B cell (primary cell): Measurements from ENCODE around the gene VAC14. TPM values are rescaled to one million over a fixed set of nuclear protein-coding genes. Genes with fewer than 3 reads are reported as not detected.

Experiments used
- ATAC-seq: fragments of 200-7000 bp; cut with Tn5 transposase; one replicate; pipeline ENCODE4 v1.10.0; 2021; ENCODE audit warnings: low read depth, mild to moderate bottlenecking, moderate number of reproducible peaks, moderate library complexity
- CTCF ChIA-PET: fragments of 350-600 bp; sonication (Branson Sonifier 250); formaldehyde crosslinking; loops from one replicate; lab custom pipeline; 2021; ENCODE audit warnings: antibody characterized with exemption, inconsistent platforms; lab: Charles Lee
- POLR2A ChIA-PET: fragments of 350-600 bp; sonication (Branson Sonifier 250); formaldehyde crosslinking; loops from one replicate; lab custom pipeline; 2021; ENCODE audit warnings: antibody characterized with exemption; lab: Charles Lee
- DNase-seq: peaks from one replicate; pipeline ENCODE4 v3.0.0; 2013
- H2AFZ ChIP-seq: 2 replicates; pipeline ENCODE4 v1.6.1; 2012; ENCODE audit warnings: mild to moderate bottlenecking, low read depth, low read length; ENCODE audit not compliant: insufficient read depth, poor library complexity, severe bottlenecking
- H3K27ac ChIP-seq, 2 donors: 1 replicate in 1 of 2; 2 replicates in 1 of 2; pipeline ENCODE4 v1.5.1; 2012 to 2013; ENCODE audit warnings: low read length in 2 of 2, mild to moderate bottlenecking in 2 of 2, moderate library complexity in 1 of 2
- H3K27me3 ChIP-seq, 4 experiments: fragments of 200-600 bp in 1 of 4; sonication (generic) in 1 of 4; replicated peaks in 1 of 4; 1 replicate in 2 of 4; 2 replicates in 2 of 4; pipeline versions ENCODE4 v1.6.1 to v1.7.0; 2013 to 2016; ENCODE audit warnings: low read length in 3 of 4, mild to moderate bottlenecking in 2 of 4, mixed read lengths in 1 of 4, moderate library complexity in 1 of 4; ENCODE audit not compliant: insufficient read depth in 4 of 4, control insufficient read depth in 3 of 4; ENCODE audit errors: control extremely low read depth in 1 of 4
- H3K36me3 ChIP-seq, 2 experiments: replicated peaks in 1 of 2; 1 replicate in 1 of 2; 2 replicates in 1 of 2; pipeline versions ENCODE4 v1.6.1 to v1.7.1; 2013; ENCODE audit warnings: low read length in 1 of 2; ENCODE audit not compliant: insufficient read depth in 2 of 2, control insufficient read depth in 1 of 2; ENCODE audit errors: control extremely low read depth in 1 of 2, extremely low read depth in 1 of 2
- H3K4me1 ChIP-seq, 2 donors: fragments of 200-600 bp in 1 of 2; sonication (generic) in 1 of 2; 1 replicate in 1 of 2; 2 replicates in 1 of 2; pipeline versions ENCODE4 v1.5.1 to v1.6.1; 2013 to 2017; ENCODE audit warnings: low read length in 2 of 2; ENCODE audit not compliant: control insufficient read depth in 2 of 2, insufficient read depth in 2 of 2
- H3K4me2 ChIP-seq: replicated peaks from 2 replicates; pipeline ENCODE3; 2012; ENCODE audit warnings: mild to moderate bottlenecking, low read depth, low read length; ENCODE audit not compliant: poor library complexity, severe bottlenecking
- H3K4me3 ChIP-seq, 5 experiments: fragments of 200-600 bp in 1 of 5; sonication (generic) in 1 of 5; 1 replicate in 3 of 5; 2 replicates in 2 of 5; pipeline versions ENCODE4 v1.5.1 to v1.7.0; 2011 to 2016; ENCODE audit warnings: low read length in 4 of 5, mild to moderate bottlenecking in 4 of 5, low read depth in 2 of 5, control low read depth in 1 of 5, moderate library complexity in 1 of 5; ENCODE audit not compliant: insufficient read depth in 1 of 5; ENCODE audit errors: control extremely low read depth in 1 of 5, extremely low read depth in 1 of 5
- H3K79me2 ChIP-seq: fragments of 200-600 bp; sonication (generic); one replicate; pipeline ENCODE4 v1.6.0; 2016; ENCODE audit warnings: low read length; ENCODE audit not compliant: control insufficient read depth, insufficient read depth
- H3K9ac ChIP-seq: fragments of 200-600 bp; sonication (generic); 2 replicates; pipeline ENCODE4 v1.6.1; 2017; ENCODE audit warnings: mild to moderate bottlenecking, low read length, moderate library complexity
- H3K9me3 ChIP-seq, 3 donors: one replicate each; pipeline versions ENCODE4 v1.6.1 to v1.7.1; 2013; ENCODE audit warnings: low read length in 2 of 3; ENCODE audit not compliant: control insufficient read depth in 2 of 3, insufficient read depth in 1 of 3; ENCODE audit errors: control extremely low read depth in 1 of 3
- H4K20me1 ChIP-seq: 2 replicates; pipeline ENCODE4 v1.6.0; 2012; ENCODE audit warnings: mild to moderate bottlenecking, low read length; ENCODE audit not compliant: insufficient read depth, control insufficient read depth, poor library complexity, severe bottlenecking
- H3K27ac Mint-ChIP-seq: one replicate; pipeline ENCODE4 v1.8.0; 2021; ENCODE audit warnings: mixed read lengths
- H3K27me3 Mint-ChIP-seq: one replicate; pipeline ENCODE4 v1.8.0; 2021; ENCODE audit warnings: mixed read lengths
- H3K4me1 Mint-ChIP-seq: one replicate; pipeline ENCODE4 v1.8.0; 2021; ENCODE audit warnings: mixed read lengths
- H3K4me3 Mint-ChIP-seq: one replicate; pipeline ENCODE4 v1.8.0; 2021; ENCODE audit warnings: mixed read lengths
- H3K9me3 Mint-ChIP-seq: one replicate; pipeline ENCODE4 v1.8.0; 2022; ENCODE audit warnings: mixed read lengths; ENCODE audit not compliant: insufficient read depth
- EZH2 ChIP-seq: IDR thresholded peaks from 2 replicates; pipeline ENCODE4 v1.6.1; 2012; ENCODE audit warnings: borderline replicate concordance, low read depth, mild to moderate bottlenecking, moderate library complexity, low read length; ENCODE audit not compliant: insufficient read depth, poor library complexity, severe bottlenecking
- WGBS: methylation state at CpG from one replicate; pipeline ENCODE4 v1.1.5; 2013; ENCODE audit warnings: missing lambda C conversion rate; ENCODE audit not compliant: insufficient coverage; 5-methylcytosine and 5-hydroxymethylcytosine counted together
- intact Hi-C: fragments of 100-400 bp; cut with micrococcal nuclease; formaldehyde crosslinking; loops from one replicate; pipeline ENCODE4 v1.10.0; 2022
- polyA plus RNA-seq: library from polyadenylated mRNA; depleted of rRNA; stranded (reverse); fragments of >200 nt; gene quantifications from 2 replicates; pipeline ENCODE4 v1.2.3, GENCODE V29; 2012
- total RNA-seq, 2 donors: library from RNA; stranded (reverse); fragments of 120-200 nt in 1 of 2; gene quantifications; 1 replicate in 1 of 2; 2 replicates in 1 of 2; pipeline versions ENCODE4 v1.2.3 to v1.2.4, GENCODE V29; 2013 to 2022
- TF ChIP-seq, protein P1 (sequence below): fragments of 200-600 bp; IDR thresholded peaks from one replicate; pipeline ENCODE4 v1.8.0; 2022; ENCODE audit warnings: antibody characterized with exemption, mild to moderate bottlenecking

The VAC14 gene
- total and polyA plus RNA-seq, 2 donors (not counting 1 experiment from before 2014, with no cell fraction given): 42.6 to 64.7 TPM

DNA sequence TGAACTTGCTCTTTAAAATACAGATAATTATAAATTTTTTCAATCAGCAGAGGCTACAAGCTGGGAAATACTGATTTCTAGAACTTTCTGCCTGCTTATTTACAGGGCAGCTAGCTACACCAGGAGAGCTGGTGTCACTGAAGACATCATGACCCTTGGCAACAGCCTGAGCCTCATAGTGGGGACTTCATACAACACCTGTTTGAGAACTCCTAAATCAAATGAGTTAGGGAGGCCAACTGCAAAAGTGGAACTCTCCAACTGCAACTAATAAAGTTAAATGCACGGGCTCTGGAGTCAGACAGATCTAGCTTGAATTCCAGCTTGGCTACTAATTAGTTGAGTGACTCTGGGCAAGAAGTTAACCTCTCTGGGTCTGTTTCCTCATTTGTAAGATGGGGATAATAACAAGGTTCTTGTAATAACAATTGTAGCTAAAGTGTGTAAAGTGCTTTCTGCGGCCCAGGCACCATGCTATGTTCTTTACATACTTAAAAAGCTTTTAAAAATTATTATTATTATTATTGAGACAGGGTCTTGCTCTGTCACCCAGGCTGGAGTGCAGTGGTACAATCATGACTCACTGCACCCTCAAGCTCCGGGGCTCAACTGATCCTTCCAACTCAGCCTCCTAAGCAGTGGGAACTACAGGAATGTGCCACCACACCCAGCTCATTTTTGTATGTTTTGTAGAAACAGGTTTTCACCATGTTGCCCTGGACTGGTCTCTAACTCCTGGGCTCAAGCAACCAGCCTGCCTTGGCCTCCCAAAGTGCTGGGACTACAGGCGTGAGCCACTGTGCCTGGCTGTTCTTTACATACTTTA lies 33.4 kb downstream of the VAC14 start:
- Histone ChIP-seq H3K27me3 (no peaks in the 10 kb centered on the region), H3K36me3 (peaks cover 0 to 67% of the 10 kb centered on the region in 2 experiments), H3K4me2 (no peak overlapping the region), H4K20me1 (peaks cover 7% of the 10 kb centered on the region), H3K9me3 (no peaks in the 10 kb centered on the region), H3K27ac (no peak overlapping the region), H3K79me2 (peaks cover 4% of the 10 kb centered on the region), H3K4me1 (no peaks in the 10 kb centered on the region), H2AFZ (no peak overlapping the region), H3K4me3 (no peak overlapping the region), H3K9ac (no peak overlapping the region)
- H3K9me3 Mint-ChIP-seq: no peaks in the 10 kb centered on the region
- H3K27ac Mint-ChIP-seq: no peak overlapping the region
- no peak overlapping the region for H3K4me3 Mint-ChIP-seq
- DNase-seq (no peak), ATAC-seq (no peak)
- TF ChIP-seq EZH2: no peak
- TF ChIP-seq, protein P1, sequence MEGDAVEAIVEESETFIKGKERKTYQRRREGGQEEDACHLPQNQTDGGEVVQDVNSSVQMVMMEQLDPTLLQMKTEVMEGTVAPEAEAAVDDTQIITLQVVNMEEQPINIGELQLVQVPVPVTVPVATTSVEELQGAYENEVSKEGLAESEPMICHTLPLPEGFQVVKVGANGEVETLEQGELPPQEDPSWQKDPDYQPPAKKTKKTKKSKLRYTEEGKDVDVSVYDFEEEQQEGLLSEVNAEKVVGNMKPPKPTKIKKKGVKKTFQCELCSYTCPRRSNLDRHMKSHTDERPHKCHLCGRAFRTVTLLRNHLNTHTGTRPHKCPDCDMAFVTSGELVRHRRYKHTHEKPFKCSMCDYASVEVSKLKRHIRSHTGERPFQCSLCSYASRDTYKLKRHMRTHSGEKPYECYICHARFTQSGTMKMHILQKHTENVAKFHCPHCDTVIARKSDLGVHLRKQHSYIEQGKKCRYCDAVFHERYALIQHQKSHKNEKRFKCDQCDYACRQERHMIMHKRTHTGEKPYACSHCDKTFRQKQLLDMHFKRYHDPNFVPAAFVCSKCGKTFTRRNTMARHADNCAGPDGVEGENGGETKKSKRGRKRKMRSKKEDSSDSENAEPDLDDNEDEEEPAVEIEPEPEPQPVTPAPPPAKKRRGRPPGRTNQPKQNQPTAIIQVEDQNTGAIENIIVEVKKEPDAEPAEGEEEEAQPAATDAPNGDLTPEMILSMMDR: no peak
- 100% methylated on average over 1 of the region's 4 CpGs for WGBS
- POLR2A ChIA-PET: no interaction called here
- no peaks in the 10 kb centered on the region for H3K4me1 Mint-ChIP-seq
- CTCF ChIA-PET: interaction anchor here (1.1 kb wide), 1 partner anchor 11 kb away, joined by 4 read pairs; no protein-coding TSS in a partner anchor
- H3K27me3 Mint-ChIP-seq: no peaks in the 10 kb centered on the region
- intact Hi-C loops: no loop called here

DNA sequence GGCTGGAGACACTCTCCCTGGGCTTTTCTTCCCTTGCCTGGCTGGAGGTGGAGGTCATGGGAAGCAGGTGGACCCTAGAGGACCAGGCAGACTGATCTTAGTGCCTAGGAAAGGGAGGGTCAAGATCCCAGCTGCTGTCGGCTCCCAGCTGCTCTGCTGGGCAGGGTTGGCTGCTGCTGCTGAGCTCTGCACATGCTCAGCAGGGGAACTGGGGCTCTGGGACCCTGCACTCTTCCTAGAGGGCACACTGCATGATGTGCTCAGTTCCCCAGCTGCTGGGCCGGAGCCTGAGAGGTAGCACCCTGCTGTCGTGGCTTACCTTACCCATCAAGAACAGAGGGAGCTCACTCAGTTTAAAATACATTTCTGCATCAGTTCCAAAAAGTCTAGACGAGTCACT lies 34.3 kb downstream of the VAC14 start:
- Histone ChIP-seq H3K4me1 (no peaks in the 10 kb centered on the region), H3K4me2 (no peak overlapping the region), H3K27me3 (no peaks in the 10 kb centered on the region), H3K27ac (no peak overlapping the region), H4K20me1 (peaks cover 7% of the 10 kb centered on the region), H3K4me3 (no peak overlapping the region), H3K9ac (no peak overlapping the region), H2AFZ (no peak overlapping the region), H3K9me3 (no peaks in the 10 kb centered on the region), H3K36me3 (peaks cover 0 to 62% of the 10 kb centered on the region in 2 experiments), H3K79me2 (peaks cover 4% of the 10 kb centered on the region)
- H3K4me3 Mint-ChIP-seq: no peak overlapping the region
- DNase-seq (no peak), ATAC-seq (no peak)
- POLR2A ChIA-PET: no interaction called here
- H3K4me1 Mint-ChIP-seq: no peaks in the 10 kb centered on the region
- CTCF ChIA-PET: no interaction called here
- intact Hi-C loops: no loop called here
- TF ChIP-seq, protein P1: no peak
- no peak for TF ChIP-seq EZH2
- no peaks in the 10 kb centered on the region for H3K9me3 Mint-ChIP-seq
- H3K27me3 Mint-ChIP-seq: no peaks in the 10 kb centered on the region
- 96% methylated on average over 4 of the region's 4 CpGs for WGBS
- no peak overlapping the region for H3K27ac Mint-ChIP-seq
